Karpas-422 (cell line): Measurements from ENCODE around the gene SNW1. TPM values are rescaled to one million over a fixed set of nuclear protein-coding genes. Genes with fewer than 3 reads are reported as not detected.
A peak's percentile ranks its signal among the peaks of the same experiment; 100 is the strongest.

Experiments used
- DNase-seq: peaks from one replicate; pipeline ENCODE4 v3.0.0-alpha.2; 2015
- H2AFZ ChIP-seq: fragments of 200-600 bp; sonication (generic); 2 replicates; pipeline ENCODE4 v1.6.1; 2014; ENCODE audit warnings: antibody characterized with exemption, low read length, mixed read lengths
- H3K27ac ChIP-seq: fragments of 200-600 bp; sonication (generic); 2 replicates; pipeline ENCODE4 v1.5.1; 2014; ENCODE audit warnings: mild to moderate bottlenecking, low read length, moderate library complexity
- H3K27me3 ChIP-seq: fragments of 200-600 bp; sonication (generic); 2 replicates; pipeline ENCODE4 v1.6.1; 2014; ENCODE audit warnings: low read length, mixed read lengths
- H3K36me3 ChIP-seq: fragments of 200-600 bp; sonication (generic); 2 replicates; pipeline ENCODE4 v1.6.1; 2014; ENCODE audit warnings: low read length, mixed read lengths; ENCODE audit not compliant: insufficient read depth
- H3K4me1 ChIP-seq: fragments of 200-600 bp; sonication (generic); 2 replicates; pipeline ENCODE4 v1.6.1; 2014; ENCODE audit warnings: mild to moderate bottlenecking, low read length, mixed read lengths
- H3K4me2 ChIP-seq: fragments of 200-600 bp; sonication (generic); 2 replicates; pipeline ENCODE4 v1.6.1; 2014; ENCODE audit warnings: low read length, low read depth, mild to moderate bottlenecking; ENCODE audit not compliant: poor library complexity, severe bottlenecking
- H3K4me3 ChIP-seq: fragments of 200-600 bp; sonication (generic); 2 replicates; pipeline ENCODE4 v1.5.1; 2014; ENCODE audit warnings: mild to moderate bottlenecking, antibody characterized with exemption, low read length, mixed read lengths
- H3K79me2 ChIP-seq: fragments of 200-600 bp; sonication (generic); 2 replicates; pipeline ENCODE4 v1.6.1; 2014; ENCODE audit warnings: mild to moderate bottlenecking, low read length, mixed read lengths
- H3K9ac ChIP-seq: fragments of 200-600 bp; sonication (generic); 2 replicates; pipeline ENCODE4 v1.6.0; 2014; ENCODE audit warnings: low read length
- H3K9me2 ChIP-seq: fragments of 200-600 bp; sonication (generic), shearing (Covaris generic); replicated peaks from 2 replicates; pipeline ENCODE4 v1.6.0; 2014; ENCODE audit warnings: mild to moderate bottlenecking, low read length, moderate library complexity; ENCODE audit not compliant: insufficient read depth
- H3K9me3 ChIP-seq: fragments of 300-700, 200-600 bp; sonication (generic); 2 replicates; pipeline ENCODE4 v1.6.1; 2014; ENCODE audit warnings: low read length, mixed read lengths
- H4K20me1 ChIP-seq: fragments of 200-600 bp; sonication (generic); 2 replicates; pipeline ENCODE4 v1.6.1; 2014; ENCODE audit warnings: mild to moderate bottlenecking, antibody characterized with exemption, low read length, low read depth; ENCODE audit not compliant: insufficient read depth
- total RNA-seq: library from RNA; depleted of rRNA; stranded (reverse); fragments of >200 nt; shearing (Covaris generic); gene quantifications from 2 replicates; pipeline ENCODE4 v1.2.3, GENCODE V29; 2014; ENCODE audit warnings: low replicate concordance

The SNW1 gene
- total RNA-seq, 1 experiment from 2014 or later = 88.1 TPM

DNA sequence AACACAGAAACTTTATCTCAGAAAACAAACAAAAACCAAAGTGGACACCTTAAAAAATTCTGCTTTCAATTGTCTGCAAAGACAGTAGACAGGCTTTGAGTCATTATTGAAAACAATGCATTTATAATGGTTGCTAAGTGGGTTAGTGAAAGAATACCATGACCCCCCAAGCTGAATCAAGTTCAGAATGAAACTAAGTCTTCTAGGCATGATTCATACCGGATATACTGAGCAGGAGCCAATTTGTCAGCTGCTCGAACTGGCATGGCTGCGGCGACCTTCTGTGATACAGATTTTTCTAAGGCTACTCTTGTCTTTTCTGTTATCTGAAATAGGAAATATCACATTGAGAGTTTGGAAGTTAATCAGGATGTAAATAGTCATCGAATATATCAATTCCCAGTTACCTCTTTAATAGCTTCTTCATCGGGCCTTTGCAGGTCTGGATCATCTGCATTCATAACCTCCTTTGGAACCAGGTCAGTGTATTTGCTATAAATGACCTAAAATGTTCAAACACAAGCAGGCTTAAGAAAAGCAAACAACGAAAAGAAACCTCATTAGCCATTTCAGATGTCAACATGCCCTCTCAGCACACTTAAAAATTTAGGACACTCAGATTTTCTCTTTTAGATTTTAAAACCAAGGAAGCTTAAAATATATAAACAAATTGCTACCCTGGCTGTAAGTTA lies 22.3 kb downstream of the SNW1 start:
- peaks cover 5% of the 10 kb centered on the region; the same call in 1 of the 2 replicates for H4K20me1 ChIP-seq
- H3K79me2 ChIP-seq = peaks cover 57% of the 10 kb centered on the region
- no peaks in the 10 kb centered on the region for H3K9me2 ChIP-seq
- no peak overlapping the region for H3K9ac ChIP-seq
- no peak overlapping the region for H3K4me2 ChIP-seq
- no peaks in the 10 kb centered on the region for H3K27me3 ChIP-seq
- H3K9me3 ChIP-seq = no peaks in the 10 kb centered on the region
- no peak for DNase-seq
- no peak overlapping the region for H2AFZ ChIP-seq
- H3K4me1 ChIP-seq = no peaks in the 10 kb centered on the region
- H3K4me3 ChIP-seq = no peak overlapping the region
- H3K27ac ChIP-seq = no peak overlapping the region
- peaks cover 63% of the 10 kb centered on the region for H3K36me3 ChIP-seq

DNA sequence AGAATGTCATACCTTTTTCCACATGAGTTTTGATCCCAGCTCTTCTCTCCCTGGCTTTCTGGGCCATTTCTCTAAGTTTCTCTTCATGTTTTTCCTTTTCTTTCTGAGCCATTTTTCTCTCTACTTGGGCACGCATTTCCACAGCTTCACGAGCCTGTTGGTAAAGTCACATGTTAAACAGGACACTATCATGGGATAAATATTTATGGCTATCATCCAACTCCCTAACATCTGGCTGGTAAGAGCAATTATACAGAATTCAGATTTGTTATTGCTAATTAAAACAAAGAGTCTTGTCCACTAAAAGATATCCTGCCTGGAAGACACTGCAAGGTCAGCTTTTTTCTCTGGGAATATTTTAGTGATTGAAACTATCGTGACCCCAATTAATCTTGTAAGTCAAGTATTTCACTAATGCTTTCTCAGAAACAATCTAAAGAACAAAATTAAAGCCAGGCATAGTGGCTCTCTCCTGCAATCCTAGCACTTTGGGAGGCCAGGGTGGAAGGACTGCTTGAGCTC lies 29.9 kb downstream of the SNW1 start:
- Histone ChIP-seq H2AFZ (no peak overlapping the region), H3K27ac (no peak overlapping the region), H3K9ac (no peak overlapping the region), H3K9me2 (no peaks in the 10 kb centered on the region), H3K4me1 (peaks cover 11% of the 10 kb centered on the region), H3K4me3 (no peak overlapping the region), H3K4me2 (no peak overlapping the region), H3K27me3 (no peaks in the 10 kb centered on the region), H4K20me1 (no peaks in the 10 kb centered on the region), H3K9me3 (no peaks in the 10 kb centered on the region), H3K36me3 (peaks cover 89% of the 10 kb centered on the region), H3K79me2 (peaks cover 42% of the 10 kb centered on the region)
- no peak for DNase-seq

DNA sequence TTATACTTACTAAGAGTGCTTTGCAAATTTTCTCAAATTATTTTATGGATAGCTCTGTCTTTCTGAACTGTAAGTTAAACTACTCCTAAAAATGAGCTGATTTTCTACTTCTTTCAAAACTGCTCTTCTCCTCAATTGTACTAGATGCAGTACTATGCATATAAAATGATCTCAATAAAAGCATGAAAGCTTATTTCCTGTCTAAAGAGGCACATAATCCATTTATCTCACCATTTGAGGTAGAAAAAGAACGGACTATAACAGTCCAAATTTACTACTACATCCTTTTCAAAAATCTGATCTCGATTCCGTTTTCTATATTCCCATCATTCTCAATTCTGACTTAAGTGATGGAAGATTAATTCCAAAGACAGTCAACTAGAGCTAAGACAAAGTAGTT lies 38.7 kb downstream of the SNW1 start:
- H3K9me3 ChIP-seq = no peaks in the 10 kb centered on the region
- no peaks in the 10 kb centered on the region for H3K9me2 ChIP-seq
- no peak overlapping the region for H2AFZ ChIP-seq
- H3K79me2 ChIP-seq = peaks cover 20% of the 10 kb centered on the region
- H3K4me2 ChIP-seq = no peak overlapping the region
- H3K36me3 ChIP-seq = peaks cover 53% of the 10 kb centered on the region
- no peak for DNase-seq
- no peak overlapping the region for H3K27ac ChIP-seq
- H3K9ac ChIP-seq = no peak overlapping the region
- H3K27me3 ChIP-seq = no peaks in the 10 kb centered on the region
- no peaks in the 10 kb centered on the region for H4K20me1 ChIP-seq
- no peak overlapping the region for H3K4me3 ChIP-seq
- H3K4me1 ChIP-seq = peaks cover 9% of the 10 kb centered on the region

DNA sequence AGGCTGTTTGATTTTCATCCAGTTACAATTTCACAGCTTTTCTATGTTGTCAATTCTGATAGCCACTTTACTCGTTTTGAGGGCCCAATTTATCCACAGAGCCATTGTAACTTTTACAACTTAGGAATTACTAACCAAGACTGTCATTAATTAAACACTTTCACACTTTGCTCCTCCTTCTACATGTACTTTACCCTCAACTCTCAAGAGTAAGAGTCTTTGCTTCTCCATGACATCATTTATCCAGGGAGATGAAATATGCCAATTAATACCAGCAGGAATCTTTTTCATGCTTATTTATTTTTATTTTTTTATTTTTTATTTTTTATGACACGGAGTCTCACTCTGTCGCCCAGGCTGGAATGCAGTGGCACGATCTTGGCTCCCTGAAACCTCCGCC lies 39.5 kb downstream of the SNW1 start:
- H3K4me3 ChIP-seq = no peak overlapping the region
- no peaks in the 10 kb centered on the region for H4K20me1 ChIP-seq
- H2AFZ ChIP-seq = no peak overlapping the region
- H3K9me3 ChIP-seq = no peaks in the 10 kb centered on the region
- no peak overlapping the region for H3K27ac ChIP-seq
- H3K9ac ChIP-seq = no peak overlapping the region
- no peaks in the 10 kb centered on the region for H3K9me2 ChIP-seq
- H3K4me1 ChIP-seq = peaks cover 9% of the 10 kb centered on the region
- H3K36me3 ChIP-seq = peaks cover 52% of the 10 kb centered on the region
- peaks cover 12% of the 10 kb centered on the region for H3K79me2 ChIP-seq
- no peaks in the 10 kb centered on the region for H3K27me3 ChIP-seq
- no peak overlapping the region for H3K4me2 ChIP-seq
- no peak for DNase-seq

DNA sequence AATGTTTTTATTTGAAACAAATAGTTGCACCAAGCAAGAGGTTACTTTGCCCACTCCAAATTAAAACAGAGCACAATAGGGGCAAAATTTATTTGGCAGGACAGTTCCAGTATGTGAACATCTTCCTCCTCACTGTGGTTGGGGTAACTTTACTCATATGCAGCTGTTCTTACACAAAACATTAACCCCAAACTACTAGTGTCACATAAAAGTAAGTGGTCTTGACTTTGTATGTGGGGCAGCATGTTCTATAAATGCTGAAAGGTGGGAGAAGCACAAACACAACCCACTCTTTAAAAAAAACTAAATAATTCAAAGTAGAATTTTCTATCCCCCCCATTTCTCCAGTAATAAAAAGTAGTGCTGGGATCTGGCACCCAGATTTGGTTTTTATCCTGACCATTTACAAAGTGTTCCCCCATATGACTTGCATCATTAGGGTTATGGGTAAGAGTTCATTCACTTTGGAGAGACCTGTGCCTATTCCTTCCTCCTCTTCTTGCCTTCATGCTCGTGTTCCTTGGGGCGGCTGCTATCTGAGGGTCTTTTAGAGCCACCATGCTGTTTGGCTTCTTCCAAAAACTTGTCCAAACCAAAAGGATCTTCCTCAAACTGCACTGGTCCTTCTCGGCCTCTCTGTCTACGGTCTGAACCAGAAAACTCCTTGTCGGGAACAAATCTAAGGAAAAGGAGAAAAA lies 43.2 kb downstream of the SNW1 start:
- Histone ChIP-seq H4K20me1 (peaks cover 17% of the 10 kb centered on the region), H3K27me3 (no peaks in the 10 kb centered on the region), H2AFZ (no peak overlapping the region), H3K4me2 (no peak overlapping the region), H3K9me3 (no peaks in the 10 kb centered on the region), H3K4me3 (no peak overlapping the region), H3K4me1 (no peaks in the 10 kb centered on the region), H3K9me2 (no peaks in the 10 kb centered on the region), H3K36me3 (peaks cover 58% of the 10 kb centered on the region), H3K27ac (no peak overlapping the region), H3K9ac (no peak overlapping the region), H3K79me2 (peaks cover 25% of the 10 kb centered on the region)
- no peak for DNase-seq

DNA sequence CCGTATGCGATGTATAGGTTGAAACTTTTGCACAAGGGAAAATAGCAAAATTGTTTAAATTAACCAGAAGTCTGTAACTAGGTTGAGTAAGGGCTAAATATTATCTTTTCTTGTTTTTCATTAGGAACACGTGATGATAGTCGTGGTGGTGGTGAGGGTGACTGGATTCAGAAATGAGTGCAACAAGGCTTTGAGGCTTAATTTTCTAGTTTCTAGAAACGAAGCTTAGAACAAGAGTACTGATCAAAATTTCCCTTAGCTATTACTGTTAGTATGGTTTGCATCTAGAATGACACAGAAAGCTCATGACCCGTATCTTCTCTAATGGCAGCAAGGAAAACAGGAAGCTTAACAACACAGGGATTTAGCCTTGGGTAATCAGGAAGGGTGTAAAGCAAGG lies 46.0 kb downstream of the SNW1 start:
- Histone ChIP-seq H3K9me2 (no peaks in the 10 kb centered on the region), H3K36me3 (peaks cover 68% of the 10 kb centered on the region), H3K9me3 (no peaks in the 10 kb centered on the region), H3K27ac (no peak overlapping the region), H3K9ac (no peak overlapping the region), H3K79me2 (peaks cover 49% of the 10 kb centered on the region), H3K4me1 (peaks cover 9% of the 10 kb centered on the region), H3K4me2 (no peak overlapping the region), H3K27me3 (no peaks in the 10 kb centered on the region), H3K4me3 (no peak overlapping the region), H2AFZ (no peak overlapping the region), H4K20me1 (peaks cover 26% of the 10 kb centered on the region)
- no peak for DNase-seq

DNA sequence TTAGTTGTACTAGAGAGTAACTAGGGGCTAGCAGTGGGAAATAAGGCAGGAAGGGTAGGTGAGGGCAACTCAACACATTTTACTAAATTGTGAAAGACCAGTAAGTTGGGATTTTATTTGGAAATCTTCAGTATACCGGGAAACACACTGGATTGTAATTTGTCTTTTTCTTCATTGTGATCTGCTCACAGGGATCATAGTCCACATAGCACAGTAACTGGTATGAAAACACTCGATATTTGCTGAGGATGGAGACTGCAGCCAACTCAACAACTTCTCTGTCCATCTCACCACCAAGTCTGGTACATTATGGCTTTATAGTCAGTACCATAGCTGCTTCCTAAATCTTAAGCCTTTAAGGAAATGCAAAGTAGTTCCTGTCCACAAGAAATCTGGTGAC lies 50.6 kb downstream of the SNW1 start:
- Histone ChIP-seq H3K36me3 (peaks cover 46% of the 10 kb centered on the region), H2AFZ (no peak overlapping the region), H3K79me2 (peaks cover 93% of the 10 kb centered on the region), H4K20me1 (peaks cover 48% of the 10 kb centered on the region), H3K9ac (peak overlapping the region; percentile 82; the same call in 1 of the 2 replicates), H3K9me3 (no peaks in the 10 kb centered on the region), H3K4me2 (peak overlapping the region; percentile 83), H3K4me3 (peak overlapping the region; percentile 82), H3K9me2 (no peaks in the 10 kb centered on the region), H3K27me3 (no peaks in the 10 kb centered on the region), H3K27ac (peak overlapping the region; percentile 1; the same call in 1 of the 2 replicates), H3K4me1 (peaks cover 29% of the 10 kb centered on the region)
- no peak for DNase-seq

DNA sequence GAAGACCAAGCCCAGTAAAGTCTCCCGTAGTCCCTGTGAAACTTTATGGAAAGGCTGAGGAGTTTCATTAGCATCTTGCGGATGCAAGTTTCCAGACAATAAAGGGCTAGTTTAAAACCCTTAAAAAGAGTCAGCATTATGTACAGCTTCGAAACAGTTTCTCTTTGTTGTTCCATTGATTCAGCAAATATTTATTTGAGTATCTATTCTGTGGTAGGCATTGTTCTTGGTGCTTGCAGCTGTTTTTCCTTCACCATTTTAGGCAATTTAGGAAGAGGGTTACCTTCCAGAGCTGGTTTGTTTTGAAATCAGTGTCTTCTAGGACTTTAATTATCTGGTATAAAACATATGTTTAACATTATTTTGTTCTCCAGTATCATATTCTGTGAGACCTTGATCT lies 51.5 kb downstream of the SNW1 start:
- H3K27ac ChIP-seq = peak overlapping the region; percentile 1; the same call in 1 of the 2 replicates
- H3K9ac ChIP-seq = peak overlapping the region; percentile 82

More for the DNA sequence above, 51.5 kb downstream of the SNW1 start:
- Histone ChIP-seq H3K9me3 (no peaks in the 10 kb centered on the region), H3K4me2 (peak overlapping the region; percentile 83), H3K36me3 (peaks cover 43% of the 10 kb centered on the region), H2AFZ (no peak overlapping the region), H3K79me2 (peaks cover 93% of the 10 kb centered on the region), H3K9me2 (no peaks in the 10 kb centered on the region), H3K4me3 (peak overlapping the region; percentile 82), H4K20me1 (peaks cover 39% of the 10 kb centered on the region), H3K4me1 (peaks cover 29% of the 10 kb centered on the region), H3K27me3 (no peaks in the 10 kb centered on the region)
- no peak for DNase-seq
